Measurements from ENCODE around the gene EEFSEC.

DNA sequence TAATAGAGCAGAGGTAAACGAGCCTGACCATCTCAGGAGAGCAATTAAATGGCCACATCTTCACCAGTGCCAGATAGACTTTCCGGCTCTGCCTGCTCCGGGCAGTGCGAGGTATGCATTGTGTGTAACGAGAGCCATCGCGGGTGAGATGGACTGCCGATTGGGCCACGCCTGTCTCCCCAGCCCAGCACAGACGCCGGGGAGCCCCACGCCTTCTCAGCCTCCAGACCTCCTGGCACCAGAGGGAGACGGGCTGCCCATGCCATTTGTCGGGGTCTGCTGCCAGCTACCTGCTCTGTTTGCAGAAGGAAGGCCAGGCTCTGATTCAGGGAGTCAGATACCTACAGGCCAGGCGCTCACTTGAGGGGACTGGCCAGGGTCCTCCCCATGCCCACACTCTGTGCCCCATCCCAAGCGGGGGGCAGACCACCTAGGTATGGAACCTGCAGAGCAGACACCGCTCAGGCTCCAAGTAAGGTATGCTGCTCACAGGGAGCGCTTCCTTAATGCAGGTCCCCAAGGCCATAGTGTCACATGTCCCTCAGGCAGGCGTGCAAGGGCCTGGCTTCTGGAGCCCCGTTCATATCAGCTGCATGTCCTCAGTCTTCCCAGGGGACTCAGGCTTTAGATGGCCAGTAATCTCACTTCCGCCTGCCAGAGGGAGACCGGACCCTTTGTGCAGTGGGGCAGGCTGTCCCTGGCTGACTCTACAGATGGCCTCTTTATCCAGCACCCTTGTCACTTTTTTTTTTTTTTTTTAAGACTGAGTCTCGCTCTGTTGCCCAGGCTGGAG is 251.2 kb downstream of the EEFSEC start:
- TF ChIP-seq CTCF (IDR thresholded peaks at IDR 0.05; ENCODE audit: insufficient read depth, low read depth, low read length) (no peak), EZH2 (IDR thresholded peaks at IDR 0.05; ENCODE audit: insufficient read depth, low read length) (no peak)
